ENCODE measurements around the gene SLC8A1. TPM values are rescaled to one million over a fixed set of nuclear protein-coding genes. Genes with fewer than 3 reads are reported as not detected.
A peak's percentile ranks its signal among the peaks of the same experiment; 100 is the strongest.
"Not testable (repeated sequence)": the region's sequence is repeated elsewhere in the genome, so short reads cannot be mapped to it uniquely, and the experiment has no call there.

The SLC8A1 gene
- total and polyA plus RNA-seq, 5 experiments from 2014 or later = 0.22 to 0.34 TPM; not detected in 3

GRCh38 chr2:40094451-40094850, 357.4 kb downstream of the SLC8A1 start:
- DNase-seq = no peak
- no peak overlapping the region for H3K27ac Mint-ChIP-seq
- H3K36me3 Mint-ChIP-seq = no peaks in the 10 kb centered on the region
- no peaks in the 10 kb centered on the region for H3K9me3 Mint-ChIP-seq
- ATAC-seq = no peak
- H3K4me3 Mint-ChIP-seq = no peak overlapping the region
- no peaks in the 10 kb centered on the region for H3K4me1 Mint-ChIP-seq
- peaks cover 0 to 1% (median 0%) of the 10 kb centered on the region in 5 donors for H3K27me3 Mint-ChIP-seq
- POLR2A ChIA-PET = no interaction called here

GRCh38 chr2:40093021-40093675, 358.7 kb downstream of the SLC8A1 start:
- Mint-ChIP-seq H3K9me3 (no peaks in the 10 kb centered on the region), H3K36me3 (no peaks in the 10 kb centered on the region), H3K4me3 (no peak overlapping the region), H3K27me3 (peaks cover 0 to 11% (median 1%) of the 10 kb centered on the region in 5 donors), H3K27ac (no peak overlapping the region), H3K4me1 (no peaks in the 10 kb centered on the region)
- POLR2A ChIA-PET = no interaction called here
- DNase-seq (no peak), ATAC-seq (no peak)

GRCh38 chr2:40090044-40090443, 361.8 kb downstream of the SLC8A1 start:
- Mint-ChIP-seq H3K27me3 (peaks cover 0 to 19% (median 2%) of the 10 kb centered on the region in 5 donors), H3K27ac (no peak overlapping the region), H3K36me3 (no peaks in the 10 kb centered on the region), H3K9me3 (no peaks in the 10 kb centered on the region), H3K4me3 (no peak overlapping the region), H3K4me1 (no peaks in the 10 kb centered on the region)
- POLR2A ChIA-PET = no interaction called here
- no peak for DNase-seq
- no peak for ATAC-seq

DNA sequence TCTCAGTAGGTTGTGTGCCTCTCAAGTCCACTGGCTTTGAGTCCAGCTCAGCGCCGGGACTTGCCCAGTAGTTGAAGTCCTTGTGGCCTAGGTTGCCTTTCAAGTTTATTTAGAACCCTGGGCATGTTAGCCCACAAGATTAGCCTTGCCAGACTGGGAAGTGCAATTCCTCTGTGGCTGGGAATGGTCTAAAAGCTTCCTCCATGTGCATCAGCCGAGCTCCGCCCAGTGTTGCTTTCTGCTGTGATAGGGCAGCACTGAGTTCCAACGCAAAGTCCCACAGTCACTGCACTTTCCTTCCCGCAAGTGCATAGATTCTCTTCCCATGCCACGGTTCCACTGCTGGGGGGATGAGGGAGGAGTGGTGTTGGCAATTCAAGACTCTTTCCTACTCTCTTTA, 364.0 kb downstream of the SLC8A1 start:
- no peak for ATAC-seq
- peaks cover 0 to 19% (median 2%) of the 10 kb centered on the region in 5 donors for H3K27me3 Mint-ChIP-seq
- no peak for DNase-seq
- POLR2A ChIA-PET = no interaction called here
- H3K36me3 Mint-ChIP-seq = no peaks in the 10 kb centered on the region
- H3K9me3 Mint-ChIP-seq = no peaks in the 10 kb centered on the region
- H3K4me1 Mint-ChIP-seq = no peaks in the 10 kb centered on the region
- no peak overlapping the region for H3K4me3 Mint-ChIP-seq
- H3K27ac Mint-ChIP-seq = no peak overlapping the region

- Mint-ChIP-seq H3K9me3 (no peaks in the 10 kb centered on the region), H3K27me3 (peaks cover 0 to 19% (median 2%) of the 10 kb centered on the region in 5 donors), H3K4me3 (no peak overlapping the region), H3K27ac (peak overlapping the region in 1 of 10 donors; percentile 4), H3K36me3 (no peaks in the 10 kb centered on the region), H3K4me1 (no peaks in the 10 kb centered on the region)
- DNase-seq (no peak), ATAC-seq (no peak)
- POLR2A ChIA-PET = no interaction called here
Measured at GRCh38 chr2:40087434-40087833, 364.5 kb downstream of the SLC8A1 start.

- peaks cover 0 to 8% (median 0%) of the 10 kb centered on the region in 9 donors for H3K9me3 Mint-ChIP-seq
- H3K27me3 Mint-ChIP-seq = peaks cover 0 to 19% (median 2%) of the 10 kb centered on the region in 5 donors
- DNase-seq = no peak
- H3K4me3 Mint-ChIP-seq = no peak overlapping the region
- POLR2A ChIA-PET = no interaction called here
- H3K36me3 Mint-ChIP-seq = no peaks in the 10 kb centered on the region
- H3K27ac Mint-ChIP-seq = no peak overlapping the region
- no peak for ATAC-seq
- no peaks in the 10 kb centered on the region for H3K4me1 Mint-ChIP-seq
Measured at GRCh38 chr2:40085786-40086185, 366.1 kb downstream of the SLC8A1 start.

- POLR2A ChIA-PET, DNase-seq, H3K27me3 Mint-ChIP-seq, H3K4me1 Mint-ChIP-seq, H3K27ac Mint-ChIP-seq, H3K4me3 Mint-ChIP-seq, H3K36me3 Mint-ChIP-seq, ATAC-seq: not testable (repeated sequence)
- peaks cover 3 to 28% (median 7%) of the 10 kb centered on the region in 9 donors for H3K9me3 Mint-ChIP-seq
Measured at GRCh38 chr2:40073336-40073735, 378.6 kb downstream of the SLC8A1 start.

GRCh38 chr2:40072442-40073232, 379.3 kb downstream of the SLC8A1 start:
- peaks cover 3 to 23% (median 6%) of the 10 kb centered on the region in 9 donors for H3K9me3 Mint-ChIP-seq
- H3K36me3 Mint-ChIP-seq = peaks cover 0 to 7% (median 0%) of the 10 kb centered on the region in 3 donors
- no peaks in the 10 kb centered on the region for H3K4me1 Mint-ChIP-seq
- no peak overlapping the region for H3K27ac Mint-ChIP-seq
- H3K4me3 Mint-ChIP-seq = no peak overlapping the region
- ATAC-seq (no peak), DNase-seq (no peak)
- POLR2A ChIA-PET = no interaction called here
- H3K27me3 Mint-ChIP-seq = peaks cover 0 to 5% (median 0%) of the 10 kb centered on the region in 5 donors

GRCh38 chr2:40062381-40062780, 389.5 kb downstream of the SLC8A1 start:
- Mint-ChIP-seq H3K36me3 (peaks cover 0 to 4% (median 0%) of the 10 kb centered on the region in 3 donors), H3K4me3 (no peak overlapping the region), H3K9me3 (peaks cover 0 to 4% (median 2%) of the 10 kb centered on the region in 9 donors), H3K27me3 (no peaks in the 10 kb centered on the region), H3K27ac (no peak overlapping the region), H3K4me1 (no peaks in the 10 kb centered on the region)
- POLR2A ChIA-PET = no interaction called here
- ATAC-seq = no peak
- no peak for DNase-seq

GRCh38 chr2:40049781-40050180, 402.1 kb downstream of the SLC8A1 start:
- H3K9me3 Mint-ChIP-seq = no peaks in the 10 kb centered on the region
- H3K27ac Mint-ChIP-seq = no peak overlapping the region
- ATAC-seq (no peak), DNase-seq (no peak)
- no peaks in the 10 kb centered on the region for H3K4me1 Mint-ChIP-seq
- POLR2A ChIA-PET = no interaction called here
- H3K4me3 Mint-ChIP-seq = no peak overlapping the region
- peaks cover 0 to 18% (median 3%) of the 10 kb centered on the region in 5 donors for H3K27me3 Mint-ChIP-seq
- H3K36me3 Mint-ChIP-seq = no peaks in the 10 kb centered on the region

DNA sequence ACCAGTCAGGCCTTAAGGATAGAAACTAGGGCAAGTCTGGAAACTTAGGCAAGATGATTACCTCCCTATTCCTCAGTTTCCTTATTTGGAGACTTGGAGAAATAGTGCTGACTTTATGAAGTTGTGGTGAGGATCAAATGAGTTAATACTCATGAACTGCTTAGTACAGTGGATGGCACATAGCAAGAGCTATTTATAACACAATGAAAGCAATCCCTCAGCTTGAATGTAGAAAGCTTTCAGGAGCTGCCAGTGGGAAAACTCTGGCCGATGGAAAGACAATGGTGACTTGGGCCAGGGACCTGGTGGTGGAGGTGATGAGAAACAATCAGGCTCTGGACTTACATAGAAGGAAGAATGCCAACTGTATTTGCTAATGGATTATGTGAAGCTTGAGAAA, 403.4 kb downstream of the SLC8A1 start:
- POLR2A ChIA-PET = no interaction called here
- DNase-seq (no peak), ATAC-seq (no peak)
- H3K4me1 Mint-ChIP-seq = no peaks in the 10 kb centered on the region
- H3K4me3 Mint-ChIP-seq = no peak overlapping the region
- H3K36me3 Mint-ChIP-seq = no peaks in the 10 kb centered on the region
- H3K27me3 Mint-ChIP-seq = peaks cover 0 to 21% (median 3%) of the 10 kb centered on the region in 5 donors
- H3K9me3 Mint-ChIP-seq = no peaks in the 10 kb centered on the region
- no peak overlapping the region for H3K27ac Mint-ChIP-seq

DNA sequence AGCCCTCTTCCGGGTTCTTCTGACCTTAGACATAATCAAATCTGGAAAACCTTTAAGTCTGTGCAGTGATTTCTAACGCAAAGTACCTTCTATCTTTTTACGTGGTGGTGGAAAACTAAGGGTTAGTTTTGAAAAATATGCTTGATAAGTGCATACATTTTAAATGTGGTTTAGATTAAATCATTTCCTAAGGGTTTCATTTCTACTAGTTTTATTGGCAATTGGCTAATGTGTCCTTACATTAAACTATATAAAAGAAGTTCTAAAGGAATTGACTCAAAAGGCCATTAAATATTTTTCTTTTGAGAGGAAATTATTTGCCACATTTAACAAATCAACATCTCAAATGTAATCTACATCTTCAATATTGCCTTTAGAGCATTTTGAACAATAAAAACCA, 404.5 kb downstream of the SLC8A1 start:
- Mint-ChIP-seq H3K9me3 (no peaks in the 10 kb centered on the region), H3K27ac (no peak overlapping the region), H3K4me1 (no peaks in the 10 kb centered on the region), H3K4me3 (no peak overlapping the region), H3K36me3 (no peaks in the 10 kb centered on the region), H3K27me3 (peaks cover 0 to 21% (median 3%) of the 10 kb centered on the region in 5 donors)
- ATAC-seq = no peak
- no peak for DNase-seq
- POLR2A ChIA-PET = no interaction called here

All from naive thymus-derived CD8-positive, alpha-beta T cell (primary cell).